ENCODE data around the gene PCID2. TPM values are rescaled to one million over a fixed set of nuclear protein-coding genes. Genes with fewer than 3 reads are reported as not detected.
A peak's percentile ranks its signal among the peaks of the same experiment; 100 is the strongest.

The PCID2 gene
- total and polyA plus RNA-seq, 2 of the 13 experiments (the other 11 are each of a cell fraction or from before 2014, with no cell fraction given): 65.0 to 111 TPM

DNA sequence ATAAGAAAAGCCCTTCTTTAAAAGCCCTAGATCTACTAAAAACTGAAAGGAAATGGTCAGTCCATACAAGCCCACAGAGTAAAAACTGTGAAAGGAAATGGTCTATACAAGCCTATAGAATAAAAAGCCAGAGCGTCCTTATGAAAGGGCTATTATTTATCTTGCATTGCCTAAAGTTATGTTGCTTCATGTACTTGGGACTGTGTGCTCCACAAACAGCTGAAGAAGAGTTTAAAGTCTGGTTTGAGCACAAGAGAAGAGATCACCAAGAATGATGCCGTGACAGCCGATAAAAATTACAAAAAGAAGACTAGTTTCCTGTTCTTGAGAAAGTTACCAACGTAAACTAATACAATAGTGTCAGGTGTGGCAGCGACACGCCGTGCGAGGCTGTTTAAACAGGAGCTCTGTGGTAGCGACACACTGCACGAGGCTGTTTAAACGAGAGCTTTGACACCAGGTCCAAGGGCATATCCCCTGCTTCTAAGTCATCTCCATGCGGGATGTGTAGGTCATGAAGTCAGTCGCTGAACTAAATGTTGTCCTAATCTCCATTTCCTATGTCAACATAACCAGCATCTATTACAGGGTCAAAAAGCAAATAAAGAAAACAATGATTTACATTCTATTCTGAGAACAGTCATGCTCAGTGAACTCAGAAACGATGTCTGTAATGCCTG is 24.9 kb downstream of the PCID2 start (continued):
- TF ChIP-seq, protein P1, sequence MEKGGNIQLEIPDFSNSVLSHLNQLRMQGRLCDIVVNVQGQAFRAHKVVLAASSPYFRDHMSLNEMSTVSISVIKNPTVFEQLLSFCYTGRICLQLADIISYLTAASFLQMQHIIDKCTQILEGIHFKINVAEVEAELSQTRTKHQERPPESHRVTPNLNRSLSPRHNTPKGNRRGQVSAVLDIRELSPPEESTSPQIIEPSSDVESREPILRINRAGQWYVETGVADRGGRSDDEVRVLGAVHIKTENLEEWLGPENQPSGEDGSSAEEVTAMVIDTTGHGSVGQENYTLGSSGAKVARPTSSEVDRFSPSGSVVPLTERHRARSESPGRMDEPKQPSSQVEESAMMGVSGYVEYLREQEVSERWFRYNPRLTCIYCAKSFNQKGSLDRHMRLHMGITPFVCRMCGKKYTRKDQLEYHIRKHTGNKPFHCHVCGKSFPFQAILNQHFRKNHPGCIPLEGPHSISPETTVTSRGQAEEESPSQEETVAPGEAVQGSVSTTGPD (CRISPR knock-in tag; IDR thresholded peaks at IDR 0.05): no peak
- TF ChIP-seq TAF15 (IDR thresholded peaks at IDR 0.05; ENCODE audit: low read depth, low read length, poor library complexity, severe bottlenecking): no peak
- TF ChIP-seq CEBPG (CRISPR knock-in tag; IDR thresholded peaks at IDR 0.05): peak; percentile 35; the same call in 1 of the 2 replicates
- no peak for TF ChIP-seq ZNF572 (CRISPR knock-in tag; IDR thresholded peaks at IDR 0.05)
- TF ChIP-seq ZSCAN30 (CRISPR knock-in tag; IDR thresholded peaks at IDR 0.05): no peak
- TF ChIP-seq, protein P2, sequence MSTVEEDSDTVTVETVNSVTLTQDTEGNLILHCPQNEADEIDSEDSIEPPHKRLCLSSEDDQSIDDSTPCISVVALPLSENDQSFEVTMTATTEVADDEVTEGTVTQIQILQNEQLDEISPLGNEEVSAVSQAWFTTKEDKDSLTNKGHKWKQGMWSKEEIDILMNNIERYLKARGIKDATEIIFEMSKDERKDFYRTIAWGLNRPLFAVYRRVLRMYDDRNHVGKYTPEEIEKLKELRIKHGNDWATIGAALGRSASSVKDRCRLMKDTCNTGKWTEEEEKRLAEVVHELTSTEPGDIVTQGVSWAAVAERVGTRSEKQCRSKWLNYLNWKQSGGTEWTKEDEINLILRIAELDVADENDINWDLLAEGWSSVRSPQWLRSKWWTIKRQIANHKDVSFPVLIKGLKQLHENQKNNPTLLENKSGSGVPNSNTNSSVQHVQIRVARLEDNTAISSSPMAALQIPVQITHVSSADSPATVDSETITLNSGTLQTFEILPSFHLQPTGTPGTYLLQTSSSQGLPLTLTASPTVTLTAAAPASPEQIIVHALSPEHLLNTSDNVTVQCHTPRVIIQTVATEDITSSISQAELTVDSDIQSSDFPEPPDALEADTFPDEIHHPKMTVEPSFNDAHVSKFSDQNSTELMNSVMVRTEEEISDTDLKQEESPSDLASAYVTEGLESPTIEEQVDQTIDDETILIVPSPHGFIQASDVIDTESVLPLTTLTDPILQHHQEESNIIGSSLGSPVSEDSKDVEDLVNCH (CRISPR knock-in tag; IDR thresholded peaks at IDR 0.05): no peak
- TF ChIP-seq ZNF337 (CRISPR knock-in tag; IDR thresholded peaks at IDR 0.05; ENCODE audit: borderline replicate concordance, low read depth): no peak
- TF ChIP-seq, protein P3, sequence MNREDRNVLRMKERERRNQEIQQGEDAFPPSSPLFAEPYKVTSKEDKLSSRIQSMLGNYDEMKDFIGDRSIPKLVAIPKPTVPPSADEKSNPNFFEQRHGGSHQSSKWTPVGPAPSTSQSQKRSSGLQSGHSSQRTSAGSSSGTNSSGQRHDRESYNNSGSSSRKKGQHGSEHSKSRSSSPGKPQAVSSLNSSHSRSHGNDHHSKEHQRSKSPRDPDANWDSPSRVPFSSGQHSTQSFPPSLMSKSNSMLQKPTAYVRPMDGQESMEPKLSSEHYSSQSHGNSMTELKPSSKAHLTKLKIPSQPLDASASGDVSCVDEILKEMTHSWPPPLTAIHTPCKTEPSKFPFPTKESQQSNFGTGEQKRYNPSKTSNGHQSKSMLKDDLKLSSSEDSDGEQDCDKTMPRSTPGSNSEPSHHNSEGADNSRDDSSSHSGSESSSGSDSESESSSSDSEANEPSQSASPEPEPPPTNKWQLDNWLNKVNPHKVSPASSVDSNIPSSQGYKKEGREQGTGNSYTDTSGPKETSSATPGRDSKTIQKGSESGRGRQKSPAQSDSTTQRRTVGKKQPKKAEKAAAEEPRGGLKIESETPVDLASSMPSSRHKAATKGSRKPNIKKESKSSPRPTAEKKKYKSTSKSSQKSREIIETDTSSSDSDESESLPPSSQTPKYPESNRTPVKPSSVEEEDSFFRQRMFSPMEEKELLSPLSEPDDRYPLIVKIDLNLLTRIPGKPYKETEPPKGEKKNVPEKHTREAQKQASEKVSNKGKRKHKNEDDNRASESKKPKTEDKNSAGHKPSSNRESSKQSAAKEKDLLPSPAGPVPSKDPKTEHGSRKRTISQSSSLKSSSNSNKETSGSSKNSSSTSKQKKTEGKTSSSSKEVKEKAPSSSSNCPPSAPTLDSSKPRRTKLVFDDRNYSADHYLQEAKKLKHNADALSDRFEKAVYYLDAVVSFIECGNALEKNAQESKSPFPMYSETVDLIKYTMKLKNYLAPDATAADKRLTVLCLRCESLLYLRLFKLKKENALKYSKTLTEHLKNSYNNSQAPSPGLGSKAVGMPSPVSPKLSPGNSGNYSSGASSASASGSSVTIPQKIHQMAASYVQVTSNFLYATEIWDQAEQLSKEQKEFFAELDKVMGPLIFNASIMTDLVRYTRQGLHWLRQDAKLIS (CRISPR knock-in tag; IDR thresholded peaks at IDR 0.05): no peak
- no peak for TF ChIP-seq RFX5 (IDR thresholded peaks at IDR 0.05; ENCODE audit: low read depth, low read length)
- TF ChIP-seq PCBP1 (IDR thresholded peaks at IDR 0.05; ENCODE audit: borderline replicate concordance, low read depth, low read length): no peak
- TF ChIP-seq ZNF850 (CRISPR knock-in tag; conservative IDR thresholded peaks at IDR 0.05): no peak
- TF ChIP-seq RXRA (CRISPR knock-in tag; IDR thresholded peaks at IDR 0.05): peak; percentile 49; the same call in 1 of the 2 replicates
- TF ChIP-seq PAF1 (CRISPR knock-in tag; IDR thresholded peaks at IDR 0.05): no peak
- TF ChIP-seq, protein P4, sequence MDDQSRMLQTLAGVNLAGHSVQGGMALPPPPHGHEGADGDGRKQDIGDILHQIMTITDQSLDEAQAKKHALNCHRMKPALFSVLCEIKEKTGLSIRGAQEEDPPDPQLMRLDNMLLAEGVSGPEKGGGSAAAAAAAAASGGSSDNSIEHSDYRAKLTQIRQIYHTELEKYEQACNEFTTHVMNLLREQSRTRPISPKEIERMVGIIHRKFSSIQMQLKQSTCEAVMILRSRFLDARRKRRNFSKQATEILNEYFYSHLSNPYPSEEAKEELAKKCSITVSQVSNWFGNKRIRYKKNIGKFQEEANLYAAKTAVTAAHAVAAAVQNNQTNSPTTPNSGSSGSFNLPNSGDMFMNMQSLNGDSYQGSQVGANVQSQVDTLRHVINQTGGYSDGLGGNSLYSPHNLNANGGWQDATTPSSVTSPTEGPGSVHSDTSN (CRISPR knock-in tag; IDR thresholded peaks at IDR 0.05; ENCODE audit: borderline replicate concordance): no peak
- TF ChIP-seq MAFK (conservative IDR thresholded peaks at IDR 0.05 in 1 of 2, IDR thresholded peaks at IDR 0.05 in 1 of 2; ENCODE audit: low read length in 2 of 2): no peak
- no peak for TF ChIP-seq MAFG (CRISPR knock-in tag; IDR thresholded peaks at IDR 0.05)
- TF ChIP-seq ZNF256 (CRISPR knock-in tag; conservative IDR thresholded peaks at IDR 0.05): no peak

Measured in HepG2 (cell line).